LNCaP clone FGC (cell line): Measurements from ENCODE around the gene SDHAF2.

ENCODE experiments used
- DNase-seq: peaks from one replicate; pipeline ENCODE4 v3.0.0-alpha.2; 2011; ENCODE audit warnings: low read depth
- H3K4me3 ChIP-seq: 2 replicates; pipeline ENCODE4 v1.5.1; 2011; ENCODE audit warnings: mild to moderate bottlenecking, low read depth, low read length, control low read depth
- CTCF ChIP-seq: IDR thresholded peaks from 2 replicates; pipeline ENCODE4 v1.5.1; 2012; ENCODE audit warnings: mild to moderate bottlenecking; ENCODE audit not compliant: control insufficient read depth, insufficient read depth; ENCODE audit errors: extremely low read depth

Gene SDHAF2

DNA sequence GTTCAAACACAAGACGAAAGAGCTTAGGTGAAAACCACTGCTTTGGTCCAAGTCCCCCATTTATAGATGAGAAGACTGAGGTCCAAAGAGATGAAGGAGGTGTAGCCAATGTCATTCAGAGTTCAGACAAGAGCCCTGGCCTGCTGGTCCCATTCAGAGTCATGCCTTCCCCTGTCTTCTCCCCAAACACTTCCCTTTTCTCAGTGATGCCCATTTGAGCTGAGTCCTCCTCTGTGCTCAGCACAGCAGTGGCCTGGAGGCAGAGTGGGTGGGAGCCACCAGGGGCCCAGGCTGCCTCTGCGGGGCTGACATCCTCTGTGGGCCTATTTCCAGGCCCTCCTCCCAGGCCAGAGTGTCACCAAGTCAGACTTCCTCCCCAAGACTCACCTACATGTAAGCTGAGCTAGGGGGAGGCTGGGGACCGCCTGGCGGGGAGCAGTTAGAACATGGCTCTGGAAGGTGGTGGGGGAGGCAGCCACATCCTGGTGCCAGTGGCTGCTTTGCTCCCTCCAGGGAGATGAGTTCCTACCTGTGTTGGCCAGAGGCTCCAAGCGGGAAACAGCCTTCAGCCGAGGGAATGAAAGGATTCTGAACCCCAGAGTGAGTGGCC is 56.2 kb downstream of the SDHAF2 start:
- TF ChIP-seq CTCF: no peak
- no peak for DNase-seq
- no peak overlapping the region for H3K4me3 ChIP-seq

GRCh38 chr11:61486779-61487178 is 56.9 kb downstream of the SDHAF2 start:
- TF ChIP-seq CTCF: no peak
- DNase-seq: no peak
- no peak overlapping the region for H3K4me3 ChIP-seq

DNA sequence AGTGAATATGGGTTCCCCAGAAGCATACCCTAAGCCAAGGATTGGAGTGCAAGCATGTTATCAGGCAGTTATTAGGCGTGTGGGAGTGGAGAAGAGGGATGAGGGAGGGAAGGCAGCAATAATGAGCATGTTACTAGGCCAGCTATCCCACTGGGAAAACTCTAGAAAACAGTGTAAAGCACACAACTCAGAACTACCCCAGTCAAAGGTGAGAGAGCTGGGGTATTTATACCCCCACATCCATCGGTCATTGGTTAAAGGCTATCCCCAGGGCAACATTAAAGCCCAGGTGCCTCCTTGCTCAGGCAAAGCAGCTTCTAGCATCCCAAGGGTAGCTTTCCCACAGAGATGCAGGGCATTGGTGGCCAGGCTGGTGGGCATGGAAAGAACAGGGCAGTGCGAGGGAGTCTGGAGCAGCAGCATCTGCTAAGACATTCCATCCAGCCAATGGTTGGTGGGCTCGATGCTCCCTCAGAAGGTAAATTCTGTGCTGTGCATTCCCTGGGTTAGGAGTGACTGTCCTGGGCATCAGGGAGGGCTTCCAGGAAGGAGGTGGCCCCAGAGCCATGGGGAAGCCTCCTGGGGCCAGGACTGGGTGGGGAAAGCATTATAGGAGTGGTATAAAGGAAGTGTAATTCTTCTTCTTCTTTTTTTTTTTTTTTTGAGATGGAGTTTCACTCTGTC is 57.6 kb downstream of the SDHAF2 start:
- no peak for DNase-seq
- no peak overlapping the region for H3K4me3 ChIP-seq
- TF ChIP-seq CTCF: no peak

DNA sequence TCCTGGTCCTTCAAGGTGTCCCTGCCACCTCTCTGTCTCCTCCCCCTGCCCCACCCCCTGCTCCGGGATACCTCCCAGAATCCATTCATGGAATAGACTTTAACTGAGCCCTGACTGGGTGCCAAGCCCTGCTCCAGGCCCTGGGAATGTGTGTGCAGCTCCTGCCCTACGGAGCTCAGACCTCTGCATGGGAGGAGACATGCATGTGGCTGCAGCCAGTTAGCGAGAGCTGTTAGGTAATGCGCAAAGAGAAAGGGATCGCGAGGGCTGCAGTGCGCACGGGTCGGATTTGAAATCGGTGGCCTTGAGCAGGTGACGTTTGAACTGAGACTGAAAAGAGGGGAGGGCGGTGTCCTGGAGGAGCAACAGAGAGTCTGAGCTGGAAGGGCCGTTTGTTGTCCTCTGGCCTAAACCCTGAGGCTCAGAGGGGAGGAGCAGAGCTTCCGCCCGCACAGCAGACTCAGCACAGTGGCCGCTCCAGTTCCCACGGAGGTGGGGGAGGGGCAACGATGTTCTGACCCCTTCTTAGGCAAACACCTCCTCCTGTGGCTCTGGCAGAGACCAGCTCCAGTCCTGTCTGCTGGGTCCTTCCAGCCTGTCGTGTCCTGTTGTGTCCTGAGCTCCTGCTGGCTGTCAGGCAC is 58.8 kb downstream of the SDHAF2 start:
- DNase-seq: peak; percentile 93
- no peak for TF ChIP-seq CTCF
- H3K4me3 ChIP-seq: peak overlapping the region; percentile 37

- peak; percentile 70 for DNase-seq
- H3K4me3 ChIP-seq: peak overlapping the region; percentile 37
- no peak for TF ChIP-seq CTCF
These were observed 60.2 kb downstream of the SDHAF2 start for GRCh38 chr11:61489833-61490721.

DNA sequence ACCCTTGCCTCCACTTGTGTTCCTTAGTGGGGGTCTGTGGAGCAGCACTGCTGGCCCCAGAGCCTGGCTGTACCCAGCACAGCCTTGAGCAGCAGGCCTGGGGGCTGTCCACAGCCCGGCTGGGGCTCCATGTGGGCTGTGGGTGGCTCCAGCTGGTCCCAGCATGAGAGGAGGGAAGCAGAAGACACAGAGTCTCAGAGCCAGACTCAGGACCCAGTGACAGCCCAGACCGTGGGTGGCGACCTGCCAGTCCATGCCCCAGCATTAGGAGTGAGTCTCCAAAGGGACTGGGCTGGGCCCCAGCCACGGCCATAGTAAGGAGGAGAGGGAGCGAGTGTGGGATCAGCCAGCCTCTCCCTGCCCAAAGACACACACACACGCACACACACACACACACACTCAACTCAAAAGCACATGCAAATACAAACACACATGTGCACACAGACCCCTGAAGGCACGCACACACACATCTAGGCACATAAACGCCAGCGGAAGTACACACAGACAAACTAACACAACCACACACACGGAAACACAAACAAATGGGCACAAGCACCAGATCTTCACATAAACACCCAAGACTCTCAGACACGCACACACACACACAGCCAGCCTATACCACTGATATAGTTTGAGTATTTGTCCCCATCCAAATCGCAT is 61.9 kb downstream of the SDHAF2 start:
- DNase-seq: no peak
- no peak overlapping the region for H3K4me3 ChIP-seq
- TF ChIP-seq CTCF: no peak
